Measurements from ENCODE around the gene PLEKHG4B. TPM values are rescaled to one million over a fixed set of nuclear protein-coding genes. Genes with fewer than 3 reads are reported as not detected.

The PLEKHG4B gene
- total RNA-seq, 1 experiment from 2014 or later: 0.02 TPM

DNA sequence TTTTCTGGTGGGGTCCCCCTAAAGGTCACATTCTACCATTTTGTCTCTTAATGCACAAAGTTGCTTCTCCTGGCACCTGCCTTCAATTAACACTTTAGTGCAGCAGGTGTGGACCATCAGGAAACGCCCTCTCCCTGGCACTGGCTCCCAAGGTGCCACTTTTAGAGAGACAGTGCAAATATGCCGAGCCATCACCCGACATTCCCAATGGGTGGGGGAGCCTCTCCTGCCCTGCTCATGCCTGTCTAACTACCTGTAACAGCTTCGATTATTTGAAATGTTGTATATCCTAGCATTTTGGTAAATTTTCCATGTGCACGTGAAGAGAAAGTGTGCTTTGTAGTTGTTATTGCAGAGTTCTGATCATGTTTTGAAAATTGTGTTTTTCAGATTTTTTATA lies 86.1 kb downstream of the PLEKHG4B start:
- Histone ChIP-seq H3K9me2 (ENCODE audit: insufficient read depth) (no peaks in the 10 kb centered on the region), H4K20me1 (ENCODE audit: insufficient read depth) (no peaks in the 10 kb centered on the region), H3K36me3 (ENCODE audit: control insufficient read depth in 1 of 2, insufficient read depth in 2 of 2, low read length in 2 of 2) (no peaks in the 10 kb centered on the region), H3K9me3 (ENCODE audit: control insufficient read depth in 1 of 2, insufficient read depth in 1 of 2, low read depth in 1 of 2, low read length in 2 of 2) (no peaks in the 10 kb centered on the region), H3K79me2 (ENCODE audit: insufficient read depth, low read length) (no peaks in the 10 kb centered on the region), H3K27me3 (ENCODE audit: insufficient read depth, low read length) (peaks cover 8% of the 10 kb centered on the region; the same call in 1 of the 2 replicates), H3K27ac (ENCODE audit: low read depth, low read length) (no peak overlapping the region), H3K4me1 (ENCODE audit: control insufficient read depth in 1 of 2, insufficient read depth in 2 of 2, low read length in 2 of 2) (peaks cover 3 to 5% of the 10 kb centered on the region in 2 experiments; a peak in 1 of 4 replicates), H3K4me2 (ENCODE audit: low read length) (no peak overlapping the region), H3K9ac (ENCODE audit: low read length) (no peak overlapping the region), H2AFZ (ENCODE audit: low read depth, low read length, poor library complexity, severe bottlenecking) (no peak overlapping the region), H3K4me3 (replicated peaks in 1 of 2; ENCODE audit: low read depth in 1 of 2, low read length in 2 of 2) (no peak overlapping the region)
- DNase-seq (ENCODE audit: low read depth, low spot score) (no peak), ATAC-seq (no peak)
- ChIA-PET CTCF (interaction anchor here (1.2 kb wide), 1 partner anchor 10 kb away, joined by 6 read pairs; no protein-coding TSS in a partner anchor), POLR2A (no interaction called here), RAD21 (ENCODE audit: low non-redundant PET in 1 of 2, low total read pairs in 2 of 2, uncharacterized antibody in 2 of 2, unreplicated experiment in 2 of 2) (no interaction called here)
- TF ChIP-seq EZH2phosphoT487 (IDR thresholded peaks at IDR 0.05; ENCODE audit: borderline replicate concordance) (no peak), EGR1 (IDR thresholded peaks at IDR 0.05; ENCODE audit: low read depth) (no peak), RAD21 (IDR thresholded peaks at IDR 0.05; ENCODE audit: low read depth) (no peak), POLR2AphosphoS5 (IDR thresholded peaks at IDR 0.05; ENCODE audit: low read depth, low read length) (no peak), ELF1 (IDR thresholded peaks at IDR 0.05; ENCODE audit: borderline replicate concordance, low read depth) (no peak), CEBPB (IDR thresholded peaks at IDR 0.05; ENCODE audit: low read depth) (no peak), ZFX (IDR thresholded peaks at IDR 0.05) (no peak), SIN3A (IDR thresholded peaks at IDR 0.05; ENCODE audit: low read depth) (no peak), JUND (IDR thresholded peaks at IDR 0.05) (no peak), YY1 (IDR thresholded peaks at IDR 0.05; ENCODE audit: extremely low read depth, insufficient replicate concordance, low read depth, low read length) (no peak)
- TF ChIP-seq, protein P1, sequence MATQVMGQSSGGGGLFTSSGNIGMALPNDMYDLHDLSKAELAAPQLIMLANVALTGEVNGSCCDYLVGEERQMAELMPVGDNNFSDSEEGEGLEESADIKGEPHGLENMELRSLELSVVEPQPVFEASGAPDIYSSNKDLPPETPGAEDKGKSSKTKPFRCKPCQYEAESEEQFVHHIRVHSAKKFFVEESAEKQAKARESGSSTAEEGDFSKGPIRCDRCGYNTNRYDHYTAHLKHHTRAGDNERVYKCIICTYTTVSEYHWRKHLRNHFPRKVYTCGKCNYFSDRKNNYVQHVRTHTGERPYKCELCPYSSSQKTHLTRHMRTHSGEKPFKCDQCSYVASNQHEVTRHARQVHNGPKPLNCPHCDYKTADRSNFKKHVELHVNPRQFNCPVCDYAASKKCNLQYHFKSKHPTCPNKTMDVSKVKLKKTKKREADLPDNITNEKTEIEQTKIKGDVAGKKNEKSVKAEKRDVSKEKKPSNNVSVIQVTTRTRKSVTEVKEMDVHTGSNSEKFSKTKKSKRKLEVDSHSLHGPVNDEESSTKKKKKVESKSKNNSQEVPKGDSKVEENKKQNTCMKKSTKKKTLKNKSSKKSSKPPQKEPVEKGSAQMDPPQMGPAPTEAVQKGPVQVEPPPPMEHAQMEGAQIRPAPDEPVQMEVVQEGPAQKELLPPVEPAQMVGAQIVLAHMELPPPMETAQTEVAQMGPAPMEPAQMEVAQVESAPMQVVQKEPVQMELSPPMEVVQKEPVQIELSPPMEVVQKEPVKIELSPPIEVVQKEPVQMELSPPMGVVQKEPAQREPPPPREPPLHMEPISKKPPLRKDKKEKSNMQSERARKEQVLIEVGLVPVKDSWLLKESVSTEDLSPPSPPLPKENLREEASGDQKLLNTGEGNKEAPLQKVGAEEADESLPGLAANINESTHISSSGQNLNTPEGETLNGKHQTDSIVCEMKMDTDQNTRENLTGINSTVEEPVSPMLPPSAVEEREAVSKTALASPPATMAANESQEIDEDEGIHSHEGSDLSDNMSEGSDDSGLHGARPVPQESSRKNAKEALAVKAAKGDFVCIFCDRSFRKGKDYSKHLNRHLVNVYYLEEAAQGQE (IDR thresholded peaks at IDR 0.05; ENCODE audit: low read depth): no peak
- intact Hi-C loops (cut with micrococcal nuclease): no loop called here
- BruUV-seq (replicated peaks): no TSS peak

All from HCT116 (cell line).